HFFc6 (cell line): ENCODE data around the gene PLEKHA4. TPM values are rescaled to one million over a fixed set of nuclear protein-coding genes. Genes with fewer than 3 reads are reported as not detected.

Experiments used
- DNase-seq: peaks from one replicate; pipeline ENCODE4 v3.0.0-alpha.2; 2018
- H3K27ac Mint-ChIP-seq: 2 replicates; pipeline ENCODE4 v1.8.0; 2020; ENCODE audit warnings: mild to moderate bottlenecking, mixed read lengths
- H3K27me3 Mint-ChIP-seq: 2 replicates; pipeline ENCODE4 v1.8.0; 2021; ENCODE audit warnings: mild to moderate bottlenecking, moderate library complexity, mixed read lengths; ENCODE audit not compliant: insufficient read depth
- H3K36me3 Mint-ChIP-seq: 2 replicates; pipeline ENCODE4 v1.8.0; 2021; ENCODE audit warnings: low read depth, mixed read lengths
- H3K4me1 Mint-ChIP-seq: 2 replicates; pipeline ENCODE4 v1.8.0; 2020; ENCODE audit warnings: low read depth, mixed read lengths
- H3K4me3 Mint-ChIP-seq: 2 replicates; pipeline ENCODE4 v1.8.0; 2020; ENCODE audit warnings: mild to moderate bottlenecking, moderate library complexity, mixed read lengths
- H3K9me3 Mint-ChIP-seq: 2 replicates; pipeline ENCODE4 v1.8.0; 2020; ENCODE audit warnings: mild to moderate bottlenecking, mixed read lengths
- total RNA-seq, 6 experiments: library from RNA; stranded (reverse); fragmentation: NEBNext Ultra II Directional; extraction: Animal tissue kit (Norgen Biotek cat#: 25700); gene quantifications; 2 replicates in 1 of 6; 3 replicates in 5 of 6; pipeline ENCODE4 v1.2.3, GENCODE V29; 2021
- TF ChIP-seq, protein P1 (sequence below): fragments of 200-600 bp; sonication (generic); IDR thresholded peaks from 2 replicates; pipeline ENCODE4 v1.5.0; 2021; ENCODE audit warnings: antibody characterized with exemption, mild to moderate bottlenecking

PLEKHA4 gene
- total RNA-seq, 6 experiments from 2014 or later: 7.7 to 15.1 (median 13.2) TPM

DNA sequence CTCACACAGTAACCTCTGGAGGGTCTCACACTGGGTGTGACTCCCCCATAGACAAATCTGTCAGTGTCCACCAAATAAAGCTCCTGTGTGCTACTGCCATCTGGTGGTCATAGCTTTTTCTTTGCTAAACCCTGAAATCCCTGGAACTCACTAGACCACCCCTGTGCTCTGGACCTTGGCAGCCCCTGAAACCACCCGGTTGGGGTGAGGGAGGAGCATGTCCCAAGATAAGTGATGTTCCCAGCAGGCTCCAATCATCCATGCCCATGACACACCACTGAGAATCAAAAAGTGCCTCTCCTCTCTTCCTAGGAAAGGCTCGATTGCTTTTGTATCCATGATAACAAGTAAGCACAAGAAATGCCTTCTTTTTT lies 25.6 kb downstream of the PLEKHA4 start:
- peaks cover 4% of the 10 kb centered on the region; the same call in 1 of the 2 replicates for H3K36me3 Mint-ChIP-seq
- TF ChIP-seq, protein P1, sequence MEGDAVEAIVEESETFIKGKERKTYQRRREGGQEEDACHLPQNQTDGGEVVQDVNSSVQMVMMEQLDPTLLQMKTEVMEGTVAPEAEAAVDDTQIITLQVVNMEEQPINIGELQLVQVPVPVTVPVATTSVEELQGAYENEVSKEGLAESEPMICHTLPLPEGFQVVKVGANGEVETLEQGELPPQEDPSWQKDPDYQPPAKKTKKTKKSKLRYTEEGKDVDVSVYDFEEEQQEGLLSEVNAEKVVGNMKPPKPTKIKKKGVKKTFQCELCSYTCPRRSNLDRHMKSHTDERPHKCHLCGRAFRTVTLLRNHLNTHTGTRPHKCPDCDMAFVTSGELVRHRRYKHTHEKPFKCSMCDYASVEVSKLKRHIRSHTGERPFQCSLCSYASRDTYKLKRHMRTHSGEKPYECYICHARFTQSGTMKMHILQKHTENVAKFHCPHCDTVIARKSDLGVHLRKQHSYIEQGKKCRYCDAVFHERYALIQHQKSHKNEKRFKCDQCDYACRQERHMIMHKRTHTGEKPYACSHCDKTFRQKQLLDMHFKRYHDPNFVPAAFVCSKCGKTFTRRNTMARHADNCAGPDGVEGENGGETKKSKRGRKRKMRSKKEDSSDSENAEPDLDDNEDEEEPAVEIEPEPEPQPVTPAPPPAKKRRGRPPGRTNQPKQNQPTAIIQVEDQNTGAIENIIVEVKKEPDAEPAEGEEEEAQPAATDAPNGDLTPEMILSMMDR: peak; percentile 93
- no peak overlapping the region for H3K4me3 Mint-ChIP-seq
- peak; percentile 47 for DNase-seq
- H3K27ac Mint-ChIP-seq: peak overlapping the region; percentile 8; the same call in 1 of the 2 replicates
- H3K9me3 Mint-ChIP-seq: no peaks in the 10 kb centered on the region
- H3K27me3 Mint-ChIP-seq: peaks cover 2% of the 10 kb centered on the region; the same call in 1 of the 2 replicates
- H3K4me1 Mint-ChIP-seq: no peaks in the 10 kb centered on the region

DNA sequence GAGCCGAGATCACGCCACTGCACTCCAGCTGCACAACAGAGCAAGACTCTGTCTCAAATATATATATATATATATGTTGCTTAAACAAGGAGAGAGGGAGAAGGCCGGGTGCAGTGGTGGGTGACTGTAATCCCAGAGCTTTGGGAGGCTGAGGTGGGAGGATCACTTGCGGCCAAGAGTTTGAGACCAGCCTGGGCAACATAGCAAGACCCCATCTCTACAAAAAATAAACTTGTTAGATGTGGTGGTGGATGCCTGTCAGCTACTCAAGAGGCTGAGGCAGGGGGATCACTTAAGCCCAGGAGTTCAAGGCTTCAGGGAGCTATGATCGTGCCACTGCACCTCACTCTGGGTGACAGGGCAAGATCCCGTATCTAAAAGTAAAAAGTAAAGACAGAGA lies 26.8 kb downstream of the PLEKHA4 start:
- Mint-ChIP-seq H3K9me3 (no peaks in the 10 kb centered on the region), H3K4me1 (peaks cover 6% of the 10 kb centered on the region), H3K36me3 (peaks cover 4% of the 10 kb centered on the region; the same call in 1 of the 2 replicates), H3K27me3 (peaks cover 5% of the 10 kb centered on the region; the same call in 1 of the 2 replicates), H3K4me3 (no peak overlapping the region), H3K27ac (no peak overlapping the region)
- TF ChIP-seq, protein P1: no peak
- DNase-seq: no peak

DNA sequence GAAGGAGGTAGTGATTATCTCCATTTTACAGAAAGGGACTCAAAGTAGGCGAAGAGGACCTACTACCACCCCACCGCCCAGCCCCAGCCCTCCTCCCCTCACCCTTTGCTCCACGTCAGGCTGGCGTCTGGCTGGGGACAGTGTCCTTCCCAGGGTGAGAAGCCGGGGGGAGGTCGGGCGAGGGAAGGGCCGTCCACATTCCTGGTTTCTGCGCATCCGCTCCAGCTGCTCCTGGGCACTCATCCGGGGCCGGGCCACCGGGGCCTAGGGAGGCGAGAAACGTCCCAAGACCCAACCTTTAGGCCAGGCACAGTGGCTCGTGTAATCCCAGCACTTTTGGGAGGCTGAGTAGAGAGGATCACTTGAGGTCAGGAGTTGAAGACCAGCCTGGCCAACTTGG lies 27.4 kb downstream of the PLEKHA4 start:
- DNase-seq: no peak
- Mint-ChIP-seq H3K27me3 (peaks cover 7% of the 10 kb centered on the region; the same call in 1 of the 2 replicates), H3K9me3 (no peaks in the 10 kb centered on the region), H3K27ac (no peak overlapping the region), H3K4me3 (no peak overlapping the region), H3K36me3 (peaks cover 4% of the 10 kb centered on the region; the same call in 1 of the 2 replicates), H3K4me1 (peaks cover 11% of the 10 kb centered on the region)
- TF ChIP-seq, protein P1: no peak

DNA sequence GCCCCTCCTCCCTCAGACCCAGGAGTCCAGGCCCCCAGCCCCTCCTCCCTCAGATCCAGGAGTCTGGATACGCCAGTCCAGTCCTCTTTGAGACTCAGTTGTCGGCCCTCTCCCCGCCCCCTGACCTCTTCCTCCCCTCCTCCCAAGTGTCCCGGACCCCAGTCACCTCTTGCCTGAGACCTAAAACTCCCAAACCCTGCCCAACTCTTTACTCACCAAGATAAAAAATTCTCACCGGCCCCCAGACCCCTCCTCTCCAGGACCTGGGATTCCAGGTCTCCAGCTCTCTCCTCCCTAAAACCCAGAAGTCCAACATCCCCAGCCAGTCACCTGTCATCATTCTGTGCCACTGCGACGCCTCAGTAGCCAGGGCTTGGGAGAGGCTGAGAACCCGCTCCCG lies 30.7 kb downstream of the PLEKHA4 start:
- H3K27ac Mint-ChIP-seq: peak overlapping the region; percentile 33; the same call in 1 of the 2 replicates
- DNase-seq: no peak
- peaks cover 21% of the 10 kb centered on the region for H3K4me1 Mint-ChIP-seq
- TF ChIP-seq, protein P1: no peak
- H3K9me3 Mint-ChIP-seq: no peaks in the 10 kb centered on the region
- H3K27me3 Mint-ChIP-seq: peaks cover 10% of the 10 kb centered on the region; the same call in 1 of the 2 replicates
- H3K4me3 Mint-ChIP-seq: peak overlapping the region; percentile 57; the same call in 1 of the 2 replicates
- peaks cover 4% of the 10 kb centered on the region; the same call in 1 of the 2 replicates for H3K36me3 Mint-ChIP-seq

DNA sequence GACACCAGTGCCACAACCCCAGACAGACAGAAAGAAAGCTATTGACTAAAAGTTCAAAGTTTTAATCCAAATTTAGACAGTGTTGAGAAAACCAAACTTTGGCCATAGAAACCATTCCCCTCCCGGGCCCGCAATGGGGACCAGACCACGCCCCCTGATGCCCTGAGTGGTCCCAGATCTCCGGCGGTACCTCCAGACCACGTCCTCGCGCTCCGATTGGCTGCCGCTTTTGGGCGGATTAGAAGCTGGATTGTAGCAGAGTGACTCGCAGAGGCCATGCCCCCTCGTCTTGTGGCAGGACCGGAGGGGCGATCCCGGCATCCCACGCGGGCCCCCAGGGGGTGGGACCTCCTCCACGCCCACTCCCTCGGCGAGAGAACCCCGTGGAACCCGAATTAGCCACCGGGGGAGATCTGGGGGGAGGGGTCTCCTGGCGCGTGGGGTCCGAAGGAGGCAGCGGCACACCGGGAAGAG lies 31.3 kb downstream of the PLEKHA4 start:
- Mint-ChIP-seq H3K4me3 (peak overlapping the region; percentile 93), H3K4me1 (peaks cover 21% of the 10 kb centered on the region), H3K9me3 (no peaks in the 10 kb centered on the region), H3K27me3 (peaks cover 10% of the 10 kb centered on the region; the same call in 1 of the 2 replicates), H3K36me3 (peaks cover 4% of the 10 kb centered on the region; the same call in 1 of the 2 replicates), H3K27ac (peak overlapping the region; percentile 91)
- TF ChIP-seq, protein P1: no peak
- DNase-seq: peak; percentile 85
